BE2C (cell line): ENCODE results near the gene TMEFF2.

ENCODE experiments used
- DNase-seq: peaks from one replicate; pipeline ENCODE4 v3.0.0-alpha.2; 2020
- H3K27me3 ChIP-seq: fragments of 250-450 bp; sonication (Bioruptor Pico); 2 replicates; pipeline ENCODE4 v1.5.1; 2020; ENCODE audit warnings: mild to moderate bottlenecking
- H3K36me3 ChIP-seq: fragments of 250-450 bp; sonication (Bioruptor Pico); 2 replicates; pipeline ENCODE4 v1.5.1; 2020; ENCODE audit warnings: mild to moderate bottlenecking
- H3K4me1 ChIP-seq: fragments of 250-450 bp; sonication (Bioruptor Pico); 2 replicates; pipeline ENCODE4 v1.5.1; 2020
- H3K4me3 ChIP-seq: 2 replicates; pipeline ENCODE4 v1.5.1; 2011; ENCODE audit warnings: low read depth, low read length
- H3K9me3 ChIP-seq: fragments of 250-450 bp; sonication (Bioruptor Pico); 2 replicates; pipeline ENCODE4 v1.5.1; 2020
- CTCF ChIP-seq: IDR thresholded peaks from 2 replicates; pipeline ENCODE4 v1.5.1; 2012; ENCODE audit warnings: mild to moderate bottlenecking, low read depth, low read length

The TMEFF2 gene

GRCh38 chr2:192157776-192158175 is 37.0 kb downstream of the TMEFF2 start:
- no peak for DNase-seq
- no peaks in the 10 kb centered on the region; the same call in 1 of the 2 replicates for H3K4me1 ChIP-seq
- no peaks in the 10 kb centered on the region for H3K27me3 ChIP-seq
- H3K36me3 ChIP-seq: no peaks in the 10 kb centered on the region
- H3K4me3 ChIP-seq: no peak overlapping the region
- no peak for TF ChIP-seq CTCF
- no peaks in the 10 kb centered on the region for H3K9me3 ChIP-seq

- Histone ChIP-seq H3K9me3 (no peaks in the 10 kb centered on the region), H3K36me3 (no peaks in the 10 kb centered on the region), H3K4me1 (no peaks in the 10 kb centered on the region), H3K4me3 (no peak overlapping the region), H3K27me3 (no peaks in the 10 kb centered on the region)
- DNase-seq: no peak
- TF ChIP-seq CTCF: no peak
These were observed 39.1 kb downstream of the TMEFF2 start for GRCh38 chr2:192155511-192156118.

- no peaks in the 10 kb centered on the region for H3K27me3 ChIP-seq
- no peaks in the 10 kb centered on the region for H3K9me3 ChIP-seq
- no peak overlapping the region for H3K4me3 ChIP-seq
- H3K4me1 ChIP-seq: no peaks in the 10 kb centered on the region
- H3K36me3 ChIP-seq: no peaks in the 10 kb centered on the region
- DNase-seq: no peak
- TF ChIP-seq CTCF: no peak
These were observed 41.2 kb downstream of the TMEFF2 start for GRCh38 chr2:192153561-192153960.

GRCh38 chr2:192151853-192152252 is 42.9 kb downstream of the TMEFF2 start:
- no peak for TF ChIP-seq CTCF
- Histone ChIP-seq H3K27me3 (no peaks in the 10 kb centered on the region), H3K4me3 (no peak overlapping the region), H3K4me1 (no peaks in the 10 kb centered on the region), H3K36me3 (no peaks in the 10 kb centered on the region), H3K9me3 (no peaks in the 10 kb centered on the region)
- DNase-seq: no peak

- no peaks in the 10 kb centered on the region for H3K4me1 ChIP-seq
- H3K9me3 ChIP-seq: no peaks in the 10 kb centered on the region
- no peak for DNase-seq
- no peak overlapping the region for H3K4me3 ChIP-seq
- H3K27me3 ChIP-seq: no peaks in the 10 kb centered on the region
- no peak for TF ChIP-seq CTCF
- H3K36me3 ChIP-seq: no peaks in the 10 kb centered on the region
These were observed 44.6 kb downstream of the TMEFF2 start for GRCh38 chr2:192150166-192150565.

GRCh38 chr2:192148620-192149321 is 46.0 kb downstream of the TMEFF2 start:
- no peak for DNase-seq
- no peak for TF ChIP-seq CTCF
- Histone ChIP-seq H3K4me3 (no peak overlapping the region), H3K36me3 (no peaks in the 10 kb centered on the region), H3K9me3 (no peaks in the 10 kb centered on the region), H3K27me3 (no peaks in the 10 kb centered on the region), H3K4me1 (no peaks in the 10 kb centered on the region)
